Spleen (tissue), 11 donors: ENCODE results near the gene KIF3A. TPM values are rescaled to one million over a fixed set of nuclear protein-coding genes. Genes with fewer than 3 reads are reported as not detected.

ENCODE experiments used
- DNase-seq: peaks from one replicate; pipeline ENCODE4 v3.0.0-alpha.2; 2020
- H3K27ac ChIP-seq, 8 donors: fragments of 200-600 bp; sonication (generic) in 7 of 8; 1 replicate in 4 of 8; 2 replicates in 4 of 8; pipeline versions ENCODE4 v1.5.0 to v1.8.0; 2016 to 2021; ENCODE audit warnings: inconsistent platforms in 4 of 8, mild to moderate bottlenecking in 4 of 8, moderate library complexity in 1 of 8
- H3K27me3 ChIP-seq, 7 donors: fragments of 200-600 bp; sonication (generic) in 6 of 7; replicated peaks in 1 of 7; 1 replicate in 4 of 7; 2 replicates in 3 of 7; pipeline versions ENCODE4 v1.5.0 to v1.8.0; 2016 to 2021; ENCODE audit warnings: inconsistent platforms in 3 of 7, mild to moderate bottlenecking in 1 of 7
- H3K36me3 ChIP-seq, 6 donors: fragments of 200-600 bp; sonication (generic) in 5 of 6; 1 replicate in 4 of 6; 2 replicates in 2 of 6; pipeline versions ENCODE4 v1.5.0 to v1.8.0; 2016 to 2021; ENCODE audit warnings: inconsistent platforms in 2 of 6
- H3K4me1 ChIP-seq, 6 donors: fragments of 200-600 bp; sonication (generic) in 5 of 6; 1 replicate in 3 of 6; 2 replicates in 3 of 6; pipeline versions ENCODE4 v1.5.0 to v1.8.0; 2016 to 2021; ENCODE audit warnings: inconsistent platforms in 3 of 6
- H3K4me3 ChIP-seq, 8 donors: fragments of 200-600 bp; sonication (generic) in 7 of 8; 1 replicate in 4 of 8; 2 replicates in 4 of 8; pipeline versions ENCODE4 v1.5.0 to v1.8.0; 2016 to 2021; ENCODE audit warnings: inconsistent platforms in 4 of 8, mild to moderate bottlenecking in 4 of 8, moderate library complexity in 2 of 8
- H3K9me3 ChIP-seq, 8 donors: fragments of 200-600 bp; sonication (generic) in 7 of 8; 1 replicate in 4 of 8; 2 replicates in 4 of 8; pipeline versions ENCODE4 v1.5.0 to v1.8.0; 2016 to 2021; ENCODE audit warnings: inconsistent platforms in 4 of 8
- POLR2A ChIP-seq, 3 donors: fragments of 450-650 bp; IDR thresholded peaks; one replicate each; pipeline ENCODE4 v1.5.1; 2017; ENCODE audit warnings: antibody characterized with exemption in 3 of 3, mild to moderate bottlenecking in 1 of 3
- POLR2AphosphoS5 ChIP-seq, 3 donors: sonication (generic); formaldehyde crosslinking; IDR thresholded peaks; one replicate each; pipeline ENCODE4 v1.5.1; 2017; ENCODE audit warnings: antibody characterized with exemption in 3 of 3
- WGBS, 5 donors: extraction: QIAGEN DNeasy Blood & Tissue Kit in 3 of 5; methylation state at CpG; one replicate each; pipeline versions ENCODE4 v1.1.5 to v1.1.7; 2013 to 2018; 5-methylcytosine and 5-hydroxymethylcytosine counted together
- intact Hi-C: fragments of 100-400 bp; cut with DNase I; formaldehyde crosslinking; loops from one replicate; pipeline ENCODE4 v1.15.0; 2023; ENCODE audit warnings: low total_unique reads
- polyA plus RNA-seq, 3 donors: library from polyadenylated mRNA; stranded (reverse); fragments of 200-250 nt; gene quantifications; one replicate each; pipeline ENCODE4 v1.2.1, GENCODE V29; 2013
- total RNA-seq, 7 donors: library from RNA; depleted of rRNA in 3 of 7; stranded (reverse); fragments of >200 nt in 3 of 7; fragmentation: NEBNext Ultra II Directional in 4 of 7; extraction: Animal tissue kit (Norgen Biotek cat#: 25700) in 4 of 7; gene quantifications; one replicate each; pipeline versions ENCODE4 v1.1.0 to v1.2.1, GENCODE V29; 2016 to 2021
- TF ChIP-seq, protein P1 (sequence below), 11 experiments: fragments of 200-600 bp in 7 of 11; fragments of 450-650 bp in 4 of 11; sonication (generic) in 4 of 11; IDR thresholded peaks in 8 of 11; conservative IDR thresholded peaks in 3 of 11; 1 replicate in 7 of 11; 2 replicates in 4 of 11; pipeline versions ENCODE4 v1.4.0 to v1.8.0; 2016 to 2021; ENCODE audit warnings: antibody characterized with exemption in 11 of 11, inconsistent platforms in 4 of 11, mild to moderate bottlenecking in 1 of 11
- donor health status: healthy with polysubstance abuse.
- donor health status: DM: no; HTN: no; CAD: no; lungs with moderate emphysema.
- donor health status: DM: no; HTN: no; CAD: no.
- donor health status: Bipolar disorder and iron deficiency.
- donor health status: healthy.
- donor health status: DM: no; HTN: no; CAD: no.
- donor health status: DM: yes; HTN: yes; CAD: no.

The KIF3A gene
- total and polyA plus RNA-seq, 10 donors: 1.3 to 10.7 (median 6.7) TPM

DNA sequence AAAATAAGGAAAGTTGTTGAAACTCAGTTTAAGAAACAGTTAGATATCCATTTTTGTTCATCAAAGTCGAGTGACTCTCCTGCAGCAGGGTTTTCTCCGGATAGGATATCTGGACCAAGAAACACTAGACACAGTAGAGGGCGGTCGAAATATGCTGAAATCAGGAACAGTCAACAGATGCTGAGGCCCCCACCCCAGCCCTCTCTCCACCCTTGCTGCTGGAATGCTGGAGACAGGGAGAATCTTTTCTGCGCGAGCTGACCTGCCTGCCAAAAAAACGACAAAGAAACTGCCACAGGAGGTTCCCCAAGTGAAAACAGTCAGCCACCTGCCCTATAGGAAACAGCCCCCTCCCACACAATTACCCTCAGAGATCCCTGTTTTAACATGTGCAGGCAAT lies 83.6 kb downstream of the KIF3A start:
- no peaks in the 10 kb centered on the region for H3K36me3 ChIP-seq
- H3K9me3 ChIP-seq: peaks cover 0 to 11% (median 10%) of the 10 kb centered on the region in 8 donors
- peaks cover 3 to 62% (median 32%) of the 10 kb centered on the region in 7 donors for H3K27me3 ChIP-seq
- H3K4me3 ChIP-seq: no peak overlapping the region
- no peak for DNase-seq
- no peak overlapping the region for H3K27ac ChIP-seq
- 52 to 60% (median 54%) methylated on average over 7 of the region's 7 CpGs for WGBS, 5 donors
- intact Hi-C loops: no loop called here
- H3K4me1 ChIP-seq: peaks cover 7 to 18% (median 15%) of the 10 kb centered on the region in 6 donors
- TF ChIP-seq POLR2A (IDR thresholded peaks at IDR 0.05): no peak
- no peak for TF ChIP-seq POLR2AphosphoS5 (IDR thresholded peaks at IDR 0.05)
- TF ChIP-seq, protein P1, sequence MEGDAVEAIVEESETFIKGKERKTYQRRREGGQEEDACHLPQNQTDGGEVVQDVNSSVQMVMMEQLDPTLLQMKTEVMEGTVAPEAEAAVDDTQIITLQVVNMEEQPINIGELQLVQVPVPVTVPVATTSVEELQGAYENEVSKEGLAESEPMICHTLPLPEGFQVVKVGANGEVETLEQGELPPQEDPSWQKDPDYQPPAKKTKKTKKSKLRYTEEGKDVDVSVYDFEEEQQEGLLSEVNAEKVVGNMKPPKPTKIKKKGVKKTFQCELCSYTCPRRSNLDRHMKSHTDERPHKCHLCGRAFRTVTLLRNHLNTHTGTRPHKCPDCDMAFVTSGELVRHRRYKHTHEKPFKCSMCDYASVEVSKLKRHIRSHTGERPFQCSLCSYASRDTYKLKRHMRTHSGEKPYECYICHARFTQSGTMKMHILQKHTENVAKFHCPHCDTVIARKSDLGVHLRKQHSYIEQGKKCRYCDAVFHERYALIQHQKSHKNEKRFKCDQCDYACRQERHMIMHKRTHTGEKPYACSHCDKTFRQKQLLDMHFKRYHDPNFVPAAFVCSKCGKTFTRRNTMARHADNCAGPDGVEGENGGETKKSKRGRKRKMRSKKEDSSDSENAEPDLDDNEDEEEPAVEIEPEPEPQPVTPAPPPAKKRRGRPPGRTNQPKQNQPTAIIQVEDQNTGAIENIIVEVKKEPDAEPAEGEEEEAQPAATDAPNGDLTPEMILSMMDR (IDR thresholded peaks at IDR 0.05 in 8 of 11, conservative IDR thresholded peaks at IDR 0.05 in 3 of 11): no peak

- WGBS, 5 donors: 92 to 97% (median 94%) methylated on average over 4 of the region's 4 CpGs
- Histone ChIP-seq H3K36me3 (no peaks in the 10 kb centered on the region), H3K9me3 (peaks cover 0 to 27% (median 25%) of the 10 kb centered on the region in 8 donors), H3K27ac (no peak overlapping the region), H3K4me3 (no peak overlapping the region), H3K4me1 (peaks cover 7 to 16% (median 14%) of the 10 kb centered on the region in 6 donors), H3K27me3 (peaks cover 3 to 46% (median 28%) of the 10 kb centered on the region in 7 donors)
- no peak for DNase-seq
- TF ChIP-seq POLR2AphosphoS5 (IDR thresholded peaks at IDR 0.05) (no peak), POLR2A (IDR thresholded peaks at IDR 0.05) (no peak)
- TF ChIP-seq, protein P1 (IDR thresholded peaks at IDR 0.05 in 8 of 11, conservative IDR thresholded peaks at IDR 0.05 in 3 of 11): no peak
- intact Hi-C loops: no loop called here
Measured at GRCh38 chr5:132651838-132652469, 85.4 kb downstream of the KIF3A start.

DNA sequence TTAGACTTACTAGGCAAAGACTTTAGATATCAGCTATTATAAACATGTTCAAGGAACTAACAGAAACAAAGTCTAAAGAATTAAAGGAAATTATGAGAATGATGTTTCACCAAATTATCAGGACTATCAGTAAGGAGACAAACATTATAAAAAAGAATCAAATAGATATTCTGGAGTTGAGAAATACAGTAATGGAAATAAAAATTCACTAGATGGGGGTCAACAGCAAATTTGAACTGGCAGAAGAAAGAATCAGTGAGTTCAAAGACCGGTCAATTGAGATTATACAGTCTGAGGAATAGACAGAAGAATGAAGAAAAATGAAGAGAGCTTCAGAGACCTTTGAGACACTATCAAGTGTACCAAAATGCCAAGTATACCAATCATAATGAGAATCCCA lies 89.0 kb downstream of the KIF3A start:
- TF ChIP-seq POLR2A (IDR thresholded peaks at IDR 0.05) (no peak), POLR2AphosphoS5 (IDR thresholded peaks at IDR 0.05) (no peak)
- TF ChIP-seq, protein P1 (IDR thresholded peaks at IDR 0.05 in 8 of 11, conservative IDR thresholded peaks at IDR 0.05 in 3 of 11): no peak
- no peak overlapping the region for H3K27ac ChIP-seq
- H3K4me3 ChIP-seq: no peak overlapping the region
- no peak for DNase-seq
- H3K27me3 ChIP-seq: peaks cover 0 to 10% (median 0%) of the 10 kb centered on the region in 7 donors
- H3K4me1 ChIP-seq: no peaks in the 10 kb centered on the region
- peaks cover 0 to 32% (median 25%) of the 10 kb centered on the region in 8 donors for H3K9me3 ChIP-seq
- intact Hi-C loops: no loop called here
- peaks cover 0 to 11% (median under 1%) of the 10 kb centered on the region in 6 donors for H3K36me3 ChIP-seq
- WGBS, 5 donors: 95 to 100% (median 97%) methylated on average over 1 of the region's 1 CpG

GRCh38 chr5:132647473-132647872 lies 89.9 kb downstream of the KIF3A start:
- no peak for DNase-seq
- Histone ChIP-seq H3K27ac (no peak overlapping the region), H3K9me3 (peaks cover 0 to 32% (median 25%) of the 10 kb centered on the region in 8 donors), H3K4me3 (no peak overlapping the region), H3K4me1 (no peaks in the 10 kb centered on the region), H3K36me3 (peaks cover 0 to 20% (median 8%) of the 10 kb centered on the region in 6 donors), H3K27me3 (peaks cover 0 to 1% (median 0%) of the 10 kb centered on the region in 7 donors)
- TF ChIP-seq POLR2A (IDR thresholded peaks at IDR 0.05) (no peak), POLR2AphosphoS5 (IDR thresholded peaks at IDR 0.05) (no peak)
- TF ChIP-seq, protein P1 (IDR thresholded peaks at IDR 0.05 in 8 of 11, conservative IDR thresholded peaks at IDR 0.05 in 3 of 11): no peak
- WGBS, 5 donors: 91 to 100% (median 94%) methylated on average over 2 of the region's 2 CpGs
- intact Hi-C loops: no loop called here
